GM12874 (cell line): Measurements from ENCODE around the gene MRM1.

Experiments used
- TF ChIP-seq, protein P1 (sequence below): IDR thresholded peaks from 2 replicates; pipeline ENCODE4 v1.5.1; 2011; ENCODE audit warnings: low read depth, mild to moderate bottlenecking, control low read depth, low read length, moderate library complexity; ENCODE audit not compliant: insufficient read depth

Gene MRM1

DNA sequence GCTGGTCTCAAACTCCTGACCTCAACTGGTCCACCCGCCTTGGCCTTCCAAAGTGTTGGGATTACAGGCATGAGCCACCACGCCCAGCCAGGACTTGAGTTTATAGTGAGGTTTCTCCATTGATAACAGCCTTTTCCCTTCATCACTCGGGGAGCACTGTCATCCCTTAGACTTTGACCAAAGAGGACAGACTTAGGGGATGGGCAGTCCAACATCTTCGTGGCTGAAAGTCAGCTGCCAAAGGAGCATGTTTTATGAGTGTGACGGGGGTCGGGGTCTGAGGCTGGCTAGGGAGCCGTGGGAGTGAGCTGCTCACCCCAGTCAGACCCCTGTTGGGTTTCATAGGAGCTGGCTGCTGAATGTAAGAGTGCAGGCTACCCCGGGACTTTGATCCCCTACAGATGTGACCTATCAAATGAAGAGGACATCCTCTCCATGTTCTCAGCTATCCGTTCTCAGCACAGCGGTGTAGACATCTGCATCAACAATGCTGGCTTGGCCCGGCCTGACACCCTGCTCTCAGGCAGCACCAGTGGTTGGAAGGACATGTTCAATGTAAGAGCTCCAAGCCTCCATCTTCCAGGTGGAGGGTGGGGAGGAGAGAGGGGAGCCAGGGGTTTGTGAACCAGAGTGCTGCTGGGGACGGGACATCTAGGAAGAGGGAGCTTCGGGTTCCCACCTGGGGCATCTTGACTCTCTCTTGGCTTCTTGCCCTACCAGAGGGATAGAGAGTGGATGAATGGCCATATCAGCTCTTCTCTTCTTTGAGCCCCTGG is 6.6 kb upstream of the MRM1 start:
- TF ChIP-seq, protein P1, sequence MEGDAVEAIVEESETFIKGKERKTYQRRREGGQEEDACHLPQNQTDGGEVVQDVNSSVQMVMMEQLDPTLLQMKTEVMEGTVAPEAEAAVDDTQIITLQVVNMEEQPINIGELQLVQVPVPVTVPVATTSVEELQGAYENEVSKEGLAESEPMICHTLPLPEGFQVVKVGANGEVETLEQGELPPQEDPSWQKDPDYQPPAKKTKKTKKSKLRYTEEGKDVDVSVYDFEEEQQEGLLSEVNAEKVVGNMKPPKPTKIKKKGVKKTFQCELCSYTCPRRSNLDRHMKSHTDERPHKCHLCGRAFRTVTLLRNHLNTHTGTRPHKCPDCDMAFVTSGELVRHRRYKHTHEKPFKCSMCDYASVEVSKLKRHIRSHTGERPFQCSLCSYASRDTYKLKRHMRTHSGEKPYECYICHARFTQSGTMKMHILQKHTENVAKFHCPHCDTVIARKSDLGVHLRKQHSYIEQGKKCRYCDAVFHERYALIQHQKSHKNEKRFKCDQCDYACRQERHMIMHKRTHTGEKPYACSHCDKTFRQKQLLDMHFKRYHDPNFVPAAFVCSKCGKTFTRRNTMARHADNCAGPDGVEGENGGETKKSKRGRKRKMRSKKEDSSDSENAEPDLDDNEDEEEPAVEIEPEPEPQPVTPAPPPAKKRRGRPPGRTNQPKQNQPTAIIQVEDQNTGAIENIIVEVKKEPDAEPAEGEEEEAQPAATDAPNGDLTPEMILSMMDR = no peak

DNA sequence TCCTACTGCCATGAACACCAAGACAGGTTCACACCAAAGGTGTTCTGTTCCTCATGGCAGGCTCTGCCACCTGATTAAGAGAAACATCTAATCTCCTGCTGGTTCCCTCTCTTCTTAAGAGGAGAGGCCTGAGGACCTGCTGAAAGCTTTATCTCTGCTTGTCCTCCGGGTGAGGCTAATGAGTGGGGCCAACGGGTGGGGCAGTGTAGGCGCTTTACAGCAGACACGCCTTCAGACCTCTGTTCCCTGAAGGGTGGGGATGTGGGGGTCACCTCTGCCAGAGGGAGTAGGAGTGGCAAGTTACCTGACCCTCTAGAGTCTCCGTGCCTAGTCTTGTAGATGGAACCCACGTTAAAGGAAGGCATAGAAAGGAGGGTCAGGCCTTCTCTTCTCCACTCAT is 4.2 kb upstream of the MRM1 start:
- TF ChIP-seq, protein P1 = no peak

DNA sequence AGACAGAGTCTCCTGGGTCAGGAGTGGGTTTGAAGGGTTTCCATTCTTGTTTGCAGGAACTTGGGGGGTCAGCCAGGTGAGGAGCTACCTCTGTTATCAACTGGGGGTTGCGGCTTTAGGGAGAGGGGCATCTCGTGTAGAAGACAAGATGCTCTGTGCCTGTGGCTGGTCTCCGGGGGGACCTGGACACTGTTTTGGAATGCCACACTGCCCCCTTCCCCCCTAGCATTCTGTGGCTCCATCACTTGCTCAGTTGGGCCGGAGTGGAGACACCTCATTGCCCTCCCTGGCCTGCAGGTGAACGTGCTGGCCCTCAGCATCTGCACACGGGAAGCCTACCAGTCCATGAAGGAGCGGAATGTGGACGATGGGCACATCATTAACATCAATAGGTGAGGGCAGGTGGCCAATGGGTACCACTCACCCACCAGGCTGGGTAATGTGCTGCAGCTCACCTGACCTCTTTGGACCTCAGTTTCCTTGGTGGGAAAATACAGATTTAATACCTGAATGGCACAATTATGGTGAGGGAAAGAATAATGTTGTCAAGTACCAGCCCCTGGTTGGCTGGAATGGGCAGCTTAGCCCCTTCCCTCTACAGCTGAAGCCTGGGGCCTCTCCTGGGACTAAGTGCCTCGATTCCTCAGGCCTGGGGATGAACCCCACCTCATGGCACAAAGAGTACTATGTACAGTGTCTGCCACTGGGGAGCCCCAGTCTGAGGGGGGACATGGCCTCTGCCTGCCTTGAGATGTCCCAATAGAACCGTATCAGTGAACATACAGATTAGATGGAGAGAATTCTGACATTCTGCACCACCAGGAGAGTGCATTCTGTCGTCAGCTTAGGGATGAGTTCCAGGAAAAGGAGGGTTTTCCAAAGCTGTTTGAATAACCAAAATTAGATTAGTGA is 3.3 kb upstream of the MRM1 start:
- TF ChIP-seq, protein P1 = no peak

DNA sequence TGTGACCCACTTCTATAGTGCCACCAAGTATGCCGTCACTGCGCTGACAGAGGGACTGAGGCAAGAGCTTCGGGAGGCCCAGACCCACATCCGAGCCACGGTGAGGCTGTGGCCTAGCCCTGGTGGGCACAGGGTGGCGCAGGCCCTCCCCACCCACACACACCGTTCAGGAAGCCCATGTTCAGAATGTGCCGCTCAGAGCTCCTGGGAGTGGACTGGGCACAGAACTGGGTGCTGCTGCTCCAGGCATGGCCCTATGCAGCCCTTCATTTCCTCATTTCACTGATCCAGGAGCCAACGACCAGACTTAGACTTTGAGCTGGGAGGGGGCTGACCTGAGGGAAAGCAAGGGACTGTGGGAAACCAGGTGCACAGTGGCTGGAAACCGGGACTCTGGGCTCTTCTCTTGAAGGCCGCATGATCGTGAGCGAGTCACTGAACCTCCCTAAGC is 2.4 kb upstream of the MRM1 start:
- TF ChIP-seq, protein P1 = no peak

DNA sequence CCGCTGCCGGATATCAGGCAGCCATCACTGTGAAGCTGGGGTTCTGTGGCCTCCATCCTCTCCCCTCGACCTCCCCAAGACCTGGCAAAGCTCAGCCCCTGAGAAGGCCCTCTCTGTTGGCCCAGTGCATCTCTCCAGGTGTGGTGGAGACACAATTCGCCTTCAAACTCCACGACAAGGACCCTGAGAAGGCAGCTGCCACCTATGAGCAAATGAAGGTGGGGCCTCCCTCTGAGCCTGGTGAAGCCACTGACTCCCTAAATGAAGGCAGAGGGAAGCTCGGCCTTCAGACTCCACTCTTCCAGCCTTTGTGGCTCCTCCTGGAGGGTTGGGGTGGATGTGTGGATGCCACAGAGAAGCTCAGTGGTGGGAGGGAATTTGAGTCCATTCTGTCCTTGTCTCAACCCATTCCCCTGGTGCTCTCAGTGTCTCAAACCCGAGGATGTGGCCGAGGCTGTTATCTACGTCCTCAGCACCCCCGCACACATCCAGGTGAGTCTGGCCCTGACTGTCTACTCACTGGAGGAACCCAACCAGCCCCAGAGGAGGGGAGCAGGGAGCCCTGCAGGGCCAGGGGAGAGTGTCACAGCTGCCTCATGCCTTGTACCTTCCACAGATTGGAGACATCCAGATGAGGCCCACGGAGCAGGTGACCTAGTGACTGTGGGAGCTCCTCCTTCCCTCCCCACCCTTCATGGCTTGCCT is 1.7 kb upstream of the MRM1 start:
- TF ChIP-seq, protein P1 = no peak

DNA sequence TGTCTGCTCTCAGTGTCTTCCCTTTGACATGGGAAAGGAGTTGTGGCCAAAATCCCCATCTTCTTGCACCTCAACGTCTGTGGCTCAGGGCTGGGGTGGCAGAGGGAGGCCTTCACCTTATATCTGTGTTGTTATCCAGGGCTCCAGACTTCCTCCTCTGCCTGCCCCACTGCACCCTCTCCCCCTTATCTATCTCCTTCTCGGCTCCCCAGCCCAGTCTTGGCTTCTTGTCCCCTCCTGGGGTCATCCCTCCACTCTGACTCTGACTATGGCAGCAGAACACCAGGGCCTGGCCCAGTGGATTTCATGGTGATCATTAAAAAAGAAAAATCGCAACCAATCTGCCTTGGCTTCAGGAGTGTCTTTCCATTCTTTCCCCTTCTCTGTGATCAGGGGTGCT is 918 bp upstream of the MRM1 start:
- TF ChIP-seq, protein P1 = no peak

DNA sequence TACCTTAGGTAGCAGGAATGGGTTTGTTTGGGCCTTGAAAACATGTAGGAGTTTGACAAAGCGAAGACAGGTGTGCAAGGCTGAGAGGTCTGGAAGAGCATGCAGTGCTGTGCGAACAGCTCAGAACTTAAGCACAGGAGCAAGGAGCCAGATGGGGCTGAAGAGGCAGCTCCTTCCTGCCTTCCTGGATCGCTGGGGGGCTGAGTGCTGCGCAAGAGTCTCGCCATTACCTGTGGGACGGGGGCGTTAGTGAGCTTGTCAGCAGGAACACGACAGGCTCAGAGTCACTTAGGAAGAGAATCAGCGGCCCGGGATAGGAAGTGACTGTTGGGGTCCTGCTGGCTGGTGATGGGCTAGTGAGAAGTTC is 464 bp upstream of the MRM1 start:
- TF ChIP-seq, protein P1 = no peak
